HG02588 (cell line): ENCODE measurements around the gene CENPT.

Experiments
- ATAC-seq: cut with Tn5 transposase; IDR thresholded peaks from one replicate; pipeline ENCODE4 v1.9.1; 2021; ENCODE audit warnings: mild to moderate bottlenecking, moderate library complexity; ENCODE audit not compliant: unreplicated experiment

CENPT gene

DNA sequence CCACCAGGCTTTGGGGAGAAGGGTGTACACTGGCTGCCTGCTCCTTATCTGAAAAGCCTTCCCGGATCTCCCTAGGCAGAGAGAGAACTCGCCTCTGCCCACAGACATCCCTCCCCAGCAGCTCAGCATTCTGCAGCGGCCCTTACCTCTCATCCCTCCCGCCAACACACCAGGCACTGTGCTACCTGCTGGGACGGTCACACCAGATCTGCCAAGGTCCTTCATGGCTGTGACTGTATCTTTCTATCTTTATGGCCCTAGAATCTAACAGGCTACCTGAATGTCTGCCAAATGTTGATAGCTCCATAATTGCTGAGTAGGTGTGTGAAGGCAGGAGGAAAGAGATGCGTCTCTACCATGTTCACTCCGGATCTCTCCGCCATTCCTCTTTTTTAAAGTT lies 32.9 kb downstream of the CENPT start:
- no peak for ATAC-seq

DNA sequence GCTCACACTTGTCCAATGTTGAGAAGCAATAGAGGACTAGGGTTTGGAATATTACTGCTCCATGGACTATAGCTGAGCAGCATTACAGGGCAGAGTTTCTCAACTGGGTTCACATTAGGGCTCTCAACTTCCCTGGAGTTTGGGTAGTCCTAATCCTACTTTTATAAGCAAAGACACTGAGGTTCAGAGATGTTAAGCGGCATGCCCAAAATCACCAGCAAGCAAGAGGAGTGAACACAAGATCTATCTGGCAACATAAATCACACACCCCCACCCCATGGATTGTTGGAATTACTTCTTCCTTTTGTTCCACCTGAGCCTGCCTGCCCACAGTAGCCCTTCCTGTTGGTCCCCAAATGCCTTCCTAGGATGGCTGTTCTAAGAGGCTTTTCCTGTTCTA lies 35.6 kb downstream of the CENPT start:
- ATAC-seq = no peak

DNA sequence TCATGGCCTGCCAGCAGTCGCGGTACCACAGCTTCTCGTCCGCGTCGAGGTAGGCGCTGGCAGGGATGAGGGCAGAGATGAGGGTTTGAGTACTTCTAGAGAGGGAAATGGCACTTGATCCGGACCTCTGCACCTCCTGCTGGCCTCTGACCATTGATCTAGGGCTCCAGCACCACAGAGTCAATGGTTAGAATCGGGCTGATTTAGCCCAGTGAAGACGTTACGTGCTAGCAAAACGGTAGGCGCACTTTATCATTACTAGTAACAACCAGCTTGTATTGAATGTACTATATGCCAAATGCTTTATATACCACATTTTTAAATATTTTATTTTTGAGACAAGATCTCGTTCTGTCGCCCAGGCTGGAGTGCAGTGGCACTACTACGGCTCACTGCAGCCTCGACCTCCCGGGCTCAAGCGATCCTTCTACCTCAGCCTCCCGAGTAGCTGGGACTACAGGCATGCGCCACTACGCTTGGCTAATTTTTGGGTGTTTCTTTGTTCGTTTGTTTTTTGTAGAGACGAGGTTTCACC lies 40.3 kb downstream of the CENPT start:
- no peak for ATAC-seq

- ATAC-seq = peak; percentile 87
Observed at GRCh38 chr16:67806428-67807147, 40.9 kb downstream of the CENPT start, which contains the start of the genes RANBP10 and TSNAXIP1. Gene RANBP10, minus strand, starts transcription at chr16:67806560. Its CDS starts 24 bp downstream, at chr16:67806536. Gene TSNAXIP1, plus strand, starts transcription at chr16:67806889. Its CDS starts 261 bp downstream, at chr16:67807150.

DNA sequence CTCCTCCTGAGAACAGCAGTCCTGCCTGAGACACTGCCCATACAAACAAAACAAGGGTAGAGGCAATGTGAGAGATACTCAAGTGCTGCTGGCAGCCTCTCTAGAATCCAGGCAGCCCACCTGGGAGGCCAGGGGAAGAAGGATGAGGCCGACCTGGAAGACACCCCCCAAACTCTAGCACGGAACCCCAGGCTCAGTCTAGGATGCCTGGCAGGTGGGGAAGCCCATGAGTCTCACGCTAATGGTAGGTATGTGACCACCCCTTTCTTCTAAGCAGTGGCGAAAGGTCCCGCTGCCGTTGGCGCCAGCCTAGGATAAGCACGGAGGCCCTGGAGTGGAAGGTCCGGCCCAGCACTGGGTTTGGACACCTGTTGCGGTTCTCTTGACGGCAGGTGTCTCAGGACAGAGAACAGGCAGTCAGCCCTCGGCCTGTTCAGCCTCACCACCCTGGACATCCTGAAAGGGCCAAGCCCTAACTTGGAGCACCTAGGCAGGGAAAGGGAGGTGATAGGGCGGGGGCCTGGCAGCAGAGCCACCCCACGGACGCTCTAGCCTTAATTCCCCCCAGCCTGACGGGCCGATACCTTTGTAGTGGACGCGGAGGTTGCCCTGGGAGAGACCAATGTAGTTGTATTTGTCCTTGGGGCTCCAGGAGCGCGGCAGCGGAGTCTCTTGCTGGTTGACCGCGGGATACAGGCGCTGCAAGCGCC lies 41.6 kb downstream of the CENPT start:
- ATAC-seq = no peak

DNA sequence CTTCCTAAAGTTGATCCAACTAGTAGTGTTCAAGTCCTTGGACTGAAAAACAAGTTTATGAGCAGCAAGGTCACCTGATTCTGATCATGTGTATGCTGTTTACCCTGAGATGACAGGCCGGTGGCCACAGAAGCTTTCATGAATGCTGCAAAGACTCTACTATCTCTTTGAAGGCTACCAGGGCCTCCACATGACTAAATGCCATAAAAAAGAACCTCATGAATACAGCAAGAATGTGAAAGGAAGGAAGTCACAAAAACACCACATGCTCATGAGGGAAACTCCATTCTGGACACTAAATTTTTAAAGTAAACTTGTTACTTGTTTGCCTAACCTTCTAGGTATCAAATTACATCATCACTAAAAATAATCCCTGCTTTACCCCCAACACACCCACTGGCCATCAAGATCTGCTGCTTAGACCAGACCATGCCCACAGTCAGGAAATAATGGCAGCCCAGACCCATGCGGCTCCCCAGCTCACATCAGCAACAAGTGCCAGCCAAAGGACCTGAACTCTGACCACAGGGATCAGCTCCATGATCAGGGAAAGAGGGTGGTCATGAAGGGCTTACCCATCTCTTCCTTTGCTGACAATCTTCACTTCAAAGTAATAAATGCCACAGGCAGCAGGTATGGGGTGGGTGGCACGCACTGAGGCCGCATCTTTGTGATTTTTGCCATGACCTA lies 42.5 kb downstream of the CENPT start:
- no peak for ATAC-seq

DNA sequence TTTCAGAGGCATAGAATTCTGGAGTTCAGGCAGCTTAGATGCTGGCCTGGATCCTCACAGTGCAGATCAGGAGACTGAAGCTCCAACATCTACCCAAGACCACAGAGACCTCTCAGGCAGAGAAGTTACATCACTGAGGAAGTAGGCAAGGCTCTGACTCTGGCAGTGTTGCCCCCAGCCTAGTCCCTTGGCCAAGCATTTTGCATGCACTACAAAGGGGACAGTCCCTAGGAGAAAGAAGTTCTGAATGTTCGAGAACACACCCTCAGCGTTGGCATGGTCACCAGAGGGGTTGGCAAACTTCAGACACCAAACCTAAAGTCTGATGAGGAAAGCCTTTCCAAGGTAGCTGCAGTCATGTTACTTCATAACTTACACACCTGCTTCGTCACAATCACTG lies 43.6 kb downstream of the CENPT start:
- ATAC-seq = no peak

GRCh38 chr16:67801883-67802282 lies 45.6 kb downstream of the CENPT start:
- no peak for ATAC-seq

DNA sequence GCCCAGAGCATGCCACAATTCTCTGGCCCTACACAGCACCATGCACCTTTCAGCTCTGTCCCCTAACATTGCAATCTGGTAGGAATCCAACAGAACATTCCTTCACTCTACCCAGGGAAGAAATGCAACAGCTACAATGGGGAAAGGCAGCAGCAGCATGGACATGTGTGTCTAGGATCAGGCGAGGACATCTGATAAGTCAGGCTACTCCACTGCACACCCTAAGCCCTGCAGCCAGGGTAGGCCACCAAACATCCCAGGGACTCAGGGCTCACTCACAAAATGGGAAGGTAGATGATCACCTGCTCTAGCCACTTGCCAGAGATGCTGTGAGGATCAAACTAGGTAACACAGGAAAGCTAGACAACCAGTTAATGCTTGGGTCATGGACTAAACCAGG lies 46.3 kb downstream of the CENPT start:
- no peak for ATAC-seq

- no peak for ATAC-seq
Observed at GRCh38 chr16:67800338-67800926, 47.1 kb downstream of the CENPT start.

GRCh38 chr16:67796099-67796718 lies 51.3 kb downstream of the CENPT start:
- no peak for ATAC-seq

GRCh38 chr16:67790071-67790470 lies 57.4 kb downstream of the CENPT start:
- no peak for ATAC-seq

GRCh38 chr16:67786491-67786890 lies 61.0 kb downstream of the CENPT start:
- no peak for ATAC-seq

DNA sequence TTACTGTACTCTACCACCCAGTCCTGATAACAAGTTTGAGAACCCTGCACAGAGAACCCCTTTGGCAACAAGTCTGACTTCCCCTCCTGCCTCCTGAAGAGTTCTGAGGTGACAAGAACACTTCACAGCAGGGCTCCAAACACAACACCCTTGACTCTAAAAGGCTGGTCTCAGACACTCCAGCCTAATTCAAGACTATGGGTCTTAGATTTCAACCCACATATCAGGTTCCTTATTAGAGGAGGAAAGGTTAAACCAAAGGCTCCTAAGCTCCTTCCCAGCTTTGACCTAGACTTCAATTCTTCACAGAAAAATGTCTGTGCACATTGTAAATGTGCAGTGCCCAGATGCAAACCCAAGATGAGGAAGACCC lies 64.2 kb downstream of the CENPT start:
- ATAC-seq = no peak

DNA sequence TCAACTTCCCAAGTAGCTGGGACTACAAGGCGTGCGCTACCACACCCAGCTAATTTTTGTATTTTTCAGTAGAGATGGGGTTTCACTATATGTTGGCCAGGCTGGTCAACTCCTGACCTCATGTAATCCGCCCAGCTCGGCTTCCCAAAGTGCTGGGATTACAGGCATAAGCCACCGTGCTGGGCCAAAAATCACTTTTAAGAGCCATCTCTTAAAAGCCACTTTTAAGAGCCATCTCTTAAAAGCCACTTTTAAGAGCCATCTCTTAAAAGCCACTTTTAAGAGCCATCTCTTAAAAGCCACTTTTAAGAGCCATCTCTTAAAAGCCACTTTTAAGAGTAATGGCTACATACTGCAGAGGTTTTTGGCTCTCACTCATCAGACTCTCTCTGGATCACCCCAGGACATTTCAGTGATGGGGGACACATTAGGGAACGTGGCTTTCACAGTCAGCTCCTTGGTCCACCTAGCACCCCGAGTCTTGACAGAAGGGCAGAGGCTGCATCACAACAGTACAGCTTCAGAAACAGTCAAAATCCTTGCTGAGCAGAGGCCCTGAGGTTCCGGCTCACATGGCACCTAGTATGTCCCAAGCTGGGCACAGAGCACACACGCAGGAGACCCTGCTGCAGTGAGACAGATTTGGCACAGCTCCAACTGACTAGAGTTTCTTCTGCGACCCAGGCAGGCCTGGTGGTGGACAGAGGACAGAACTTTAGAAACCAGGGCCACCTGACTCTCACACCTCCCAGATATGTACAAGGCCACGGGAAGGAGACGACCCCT lies 64.7 kb downstream of the CENPT start:
- ATAC-seq = no peak

DNA sequence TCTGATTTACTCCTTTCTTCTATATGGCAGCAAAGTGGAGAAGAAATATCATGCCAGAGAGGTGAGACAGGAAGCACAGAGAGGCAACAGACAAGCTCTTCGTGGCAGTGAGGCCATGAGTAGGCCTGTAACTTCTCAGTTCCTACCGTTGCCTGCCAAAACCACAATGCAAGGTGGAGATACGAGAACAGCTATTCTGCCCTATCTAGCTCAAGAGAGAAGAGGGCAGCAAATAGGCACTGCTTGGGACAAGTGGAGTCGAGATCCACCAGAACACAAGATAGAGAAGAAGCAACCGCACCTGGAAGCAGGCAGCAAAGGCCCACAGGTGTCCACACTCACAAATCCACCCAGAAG lies 66.0 kb downstream of the CENPT start:
- ATAC-seq = no peak

DNA sequence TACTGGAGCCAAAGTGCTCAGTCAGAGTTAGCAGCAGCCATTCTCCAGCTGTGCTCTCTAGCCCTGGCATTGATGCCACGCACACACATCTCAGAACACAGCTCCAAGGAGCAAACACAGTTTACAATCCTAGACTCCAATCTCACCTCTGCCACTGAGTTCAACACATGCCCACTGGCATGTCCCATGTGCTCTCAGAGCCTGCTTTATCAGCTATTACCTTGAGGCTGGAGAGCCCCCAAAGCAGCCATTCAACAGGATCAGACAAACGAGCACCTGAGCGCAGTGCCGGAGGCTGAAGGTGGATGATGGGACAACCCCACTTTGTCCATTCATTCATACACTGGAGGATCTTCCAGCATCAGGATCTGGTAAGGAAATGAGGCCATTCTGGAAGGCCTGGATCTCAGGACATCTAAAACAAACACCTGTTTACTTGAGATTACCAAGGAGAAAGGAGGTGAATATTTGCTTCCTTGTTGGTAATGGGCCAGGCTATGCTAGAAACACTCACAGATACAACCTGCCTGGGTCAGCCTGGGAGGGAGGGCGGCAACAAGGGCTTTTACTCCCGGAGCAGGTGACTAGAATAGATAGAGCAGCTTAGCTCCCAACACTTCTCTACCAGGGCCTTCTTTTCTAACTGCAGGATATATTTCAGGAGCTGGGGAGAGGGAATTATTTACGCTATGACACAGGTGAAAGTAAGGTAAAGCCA lies 66.5 kb downstream of the CENPT start:
- ATAC-seq = no peak

DNA sequence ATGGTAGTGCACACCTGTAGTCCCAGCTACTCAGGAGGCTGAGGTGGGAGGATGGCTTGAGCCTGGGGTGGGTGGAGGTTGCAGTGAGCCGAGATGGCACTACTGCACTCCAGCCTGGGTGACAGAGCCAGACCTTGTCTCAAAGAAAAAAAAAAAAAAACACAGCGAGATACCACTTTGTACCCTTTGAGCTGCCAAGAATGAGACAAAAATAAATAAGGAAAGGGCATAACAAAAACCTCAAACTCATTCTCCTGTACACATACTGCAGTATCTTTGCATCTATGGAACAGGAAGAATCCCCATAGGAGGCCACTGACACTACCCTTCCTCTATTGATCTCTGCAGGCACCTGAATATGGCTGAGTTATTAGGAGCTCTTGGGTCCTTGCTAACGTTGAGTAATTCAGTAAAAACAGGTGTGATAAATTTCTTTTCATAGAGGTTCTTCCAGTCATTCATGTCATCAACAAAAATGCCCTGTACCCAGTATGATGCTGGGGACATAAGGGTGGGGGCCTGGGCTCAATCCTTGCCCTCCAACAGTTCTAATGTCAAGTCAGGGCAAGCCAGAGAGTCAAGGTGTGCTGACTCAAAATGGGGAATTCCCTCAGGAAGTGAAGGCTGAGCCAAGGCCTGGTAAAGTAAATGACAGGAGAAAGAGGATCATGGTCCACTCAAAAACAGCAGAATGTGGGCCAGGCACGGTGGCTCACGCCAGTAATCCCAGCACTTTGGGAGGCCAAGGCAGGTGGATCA lies 68.1 kb downstream of the CENPT start:
- no peak for ATAC-seq
